Amniotic epithelial cell (primary cell): ENCODE results near the gene PIP5K1A.
"Not testable (repeated sequence)": the region's sequence is repeated elsewhere in the genome, so short reads cannot be mapped to it uniquely, and the experiment has no call there.

Source experiments
- DNase-seq: peaks from one replicate; pipeline ENCODE4 v3.0.0-alpha.2; 2010; ENCODE audit warnings: low read depth

The PIP5K1A gene

DNA sequence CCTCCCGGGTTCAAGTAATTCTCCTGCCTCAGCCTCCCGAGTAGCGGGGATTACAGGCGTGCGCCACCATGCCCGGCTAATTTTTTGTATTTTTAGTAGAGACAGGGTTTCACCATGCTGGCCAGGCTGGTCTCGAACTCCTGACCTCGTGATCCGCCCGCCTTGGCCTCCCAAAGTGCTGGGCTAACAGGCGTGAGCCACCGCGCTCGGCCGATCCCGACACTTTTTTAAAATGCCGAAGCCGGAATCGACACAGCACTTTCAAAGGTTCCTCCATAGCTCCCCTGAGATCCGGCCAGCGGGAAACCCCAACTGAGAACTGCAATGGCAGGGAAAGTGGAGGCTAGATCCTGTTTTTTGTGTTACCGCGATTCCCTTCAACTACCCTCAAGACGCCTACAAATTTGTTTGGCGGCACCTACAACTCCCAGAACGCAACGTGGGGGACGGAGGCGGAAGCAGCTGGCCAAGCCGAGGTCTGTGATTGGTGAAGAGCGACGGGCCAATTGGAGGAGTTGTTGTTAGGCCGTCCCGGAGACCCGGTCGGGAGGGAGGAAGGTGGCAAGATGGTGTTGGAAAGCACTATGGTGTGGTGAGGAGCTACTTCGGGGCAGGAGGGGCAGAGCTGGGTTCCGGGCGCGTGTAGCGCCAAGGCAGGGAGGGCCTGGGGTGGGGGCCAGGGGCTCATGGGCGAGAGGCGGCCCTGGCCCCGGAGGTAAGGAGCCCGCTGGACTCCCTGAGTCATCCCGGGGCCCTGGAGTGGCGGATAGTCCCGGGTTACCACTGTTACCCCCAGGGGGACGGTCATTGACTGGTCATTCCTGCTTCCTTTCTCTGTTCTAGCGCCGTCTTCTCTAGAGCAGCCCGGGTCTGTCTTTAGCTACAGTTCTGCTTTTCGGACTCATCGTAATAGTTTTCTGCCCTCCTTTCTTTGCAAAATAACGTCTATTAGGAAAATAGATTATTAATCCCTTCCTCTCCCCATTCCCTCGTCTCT lies 56.2 kb downstream of the PIP5K1A start, which contains the start of gene PSMD4:
TSS of gene PSMD4 (plus strand) at position 518 of the 997 bp plus-strand sequence. CDS start at position 567, 49 bp downstream.
- DNase-seq, result peak; percentile 96

DNA sequence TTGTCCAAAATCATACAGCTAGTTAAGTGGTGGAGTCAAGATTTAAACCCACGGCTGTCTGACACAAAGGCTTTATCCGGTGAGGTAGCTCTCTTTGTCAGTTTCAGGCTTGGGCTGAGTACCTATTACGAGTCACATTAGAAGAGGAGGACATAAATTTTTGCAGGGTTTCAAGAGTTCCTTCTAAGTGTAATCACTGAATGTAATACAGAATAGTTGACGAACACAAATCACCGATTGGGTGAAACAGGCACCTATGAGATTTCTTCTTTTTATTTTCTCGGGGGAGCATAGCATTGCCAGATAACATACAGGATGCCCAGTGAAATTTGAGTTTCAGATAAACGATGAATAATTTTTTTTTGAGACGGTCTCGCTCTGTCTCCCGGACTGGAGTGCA lies 57.0 kb downstream of the PIP5K1A start:
- no peak for DNase-seq

DNA sequence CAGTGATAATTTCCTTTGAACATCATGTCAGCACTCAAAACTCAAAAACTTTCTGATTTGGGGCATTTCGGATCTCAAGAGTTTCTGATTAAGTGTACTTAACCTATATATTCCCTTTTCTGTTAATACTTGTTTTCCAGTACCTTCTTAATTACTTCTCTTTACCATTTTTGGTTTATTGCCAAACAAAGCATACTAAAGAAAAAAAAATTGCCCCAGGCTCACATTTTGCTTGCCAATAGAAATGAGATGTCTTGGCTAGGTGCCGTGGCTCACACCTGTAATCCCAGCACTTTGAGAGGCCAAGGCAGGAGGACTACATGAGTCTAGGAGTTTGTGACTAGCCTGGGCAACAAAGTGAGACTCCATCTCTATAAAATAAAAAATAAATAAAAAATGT lies 61.0 kb downstream of the PIP5K1A start:
- no peak for DNase-seq

DNA sequence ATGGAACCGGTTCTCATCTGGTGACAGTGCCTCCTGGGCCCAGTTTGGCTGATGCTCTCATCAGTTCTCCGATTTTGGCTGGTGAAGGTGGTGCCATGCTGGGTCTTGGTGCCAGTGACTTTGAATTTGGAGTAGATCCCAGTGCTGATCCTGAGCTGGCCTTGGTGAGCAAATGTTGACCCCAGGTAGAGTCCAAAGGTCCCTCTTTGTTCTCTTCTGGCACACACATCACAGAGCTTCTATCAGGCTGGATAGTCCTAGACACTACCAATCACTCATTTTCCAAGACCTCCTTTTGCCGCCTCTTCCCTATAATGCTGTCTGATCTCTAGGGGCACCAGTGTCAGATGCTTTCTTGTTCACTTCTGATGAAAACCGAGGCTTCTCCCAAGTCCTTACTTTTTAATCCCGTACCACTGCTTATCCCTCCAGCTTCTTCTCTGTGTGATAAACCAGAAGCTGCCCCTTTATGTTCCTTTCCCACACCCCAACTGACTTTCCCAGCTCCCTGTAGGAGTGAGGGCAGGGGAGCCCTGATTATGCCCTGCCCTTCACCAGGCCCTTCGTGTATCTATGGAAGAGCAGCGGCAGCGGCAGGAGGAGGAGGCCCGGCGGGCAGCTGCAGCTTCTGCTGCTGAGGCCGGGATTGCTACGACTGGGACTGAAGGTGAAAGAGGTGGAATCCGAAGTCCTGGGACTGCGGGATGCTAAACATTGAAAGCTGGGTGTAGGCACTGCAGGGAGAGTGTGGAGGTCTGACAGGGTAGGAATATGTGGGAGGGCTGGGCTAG lies 67.3 kb downstream of the PIP5K1A start:
- no peak for DNase-seq

DNA sequence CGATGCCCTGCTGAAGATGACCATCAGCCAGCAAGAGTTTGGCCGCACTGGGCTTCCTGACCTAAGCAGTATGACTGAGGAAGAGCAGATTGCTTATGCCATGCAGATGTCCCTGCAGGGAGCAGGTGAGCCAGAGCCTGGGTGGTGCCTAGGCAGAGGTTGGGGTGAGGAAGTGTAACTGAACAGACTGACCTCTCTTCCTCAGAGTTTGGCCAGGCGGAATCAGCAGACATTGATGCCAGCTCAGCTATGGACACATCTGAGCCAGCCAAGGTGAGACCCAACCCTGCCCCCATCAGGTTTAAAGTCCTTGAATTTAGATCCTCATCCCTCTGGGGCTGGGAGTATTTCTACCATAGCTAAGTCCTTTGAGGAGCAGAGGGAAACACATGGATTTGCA lies 68.0 kb downstream of the PIP5K1A start:
- DNase-seq, result no peak

DNA sequence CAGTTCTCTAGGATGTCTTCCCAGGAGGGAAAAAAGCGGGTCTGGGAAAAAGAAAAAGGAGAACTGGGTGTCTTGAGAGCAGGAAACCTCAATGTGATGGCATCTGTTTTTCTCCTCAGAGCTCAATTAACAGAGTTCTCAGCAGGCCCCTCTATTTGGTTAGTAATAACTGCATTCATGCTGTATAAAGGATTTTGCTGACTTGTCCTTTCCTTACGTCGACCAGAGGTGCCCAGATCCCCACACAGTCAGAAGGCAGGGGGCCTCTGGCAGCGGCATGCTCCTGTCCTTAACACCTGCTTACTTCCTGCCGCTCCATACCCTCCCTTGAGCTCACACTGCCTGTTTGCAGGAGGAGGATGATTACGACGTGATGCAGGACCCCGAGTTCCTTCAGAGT lies 68.5 kb downstream of the PIP5K1A start:
- DNase-seq, result no peak

DNA sequence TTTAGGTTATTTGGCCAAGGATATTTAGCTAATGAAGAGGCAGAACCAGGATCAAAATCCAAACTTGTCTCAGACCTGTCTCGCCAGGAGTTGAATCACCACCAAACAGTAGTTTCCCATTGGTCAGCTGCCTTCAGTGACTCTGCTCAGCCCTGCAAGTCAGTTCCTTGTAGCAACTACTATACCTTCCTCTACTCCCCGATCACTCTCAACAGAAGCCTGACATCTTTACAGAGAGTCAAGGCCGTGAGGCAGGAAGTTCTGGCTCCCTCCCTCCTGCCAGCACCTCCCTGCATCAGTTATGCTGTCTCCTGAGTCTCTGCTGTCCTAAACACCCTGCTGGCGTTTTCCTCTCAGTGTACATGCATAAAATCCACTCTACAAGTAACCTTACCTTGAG lies 69.4 kb downstream of the PIP5K1A start:
- no peak for DNase-seq

DNA sequence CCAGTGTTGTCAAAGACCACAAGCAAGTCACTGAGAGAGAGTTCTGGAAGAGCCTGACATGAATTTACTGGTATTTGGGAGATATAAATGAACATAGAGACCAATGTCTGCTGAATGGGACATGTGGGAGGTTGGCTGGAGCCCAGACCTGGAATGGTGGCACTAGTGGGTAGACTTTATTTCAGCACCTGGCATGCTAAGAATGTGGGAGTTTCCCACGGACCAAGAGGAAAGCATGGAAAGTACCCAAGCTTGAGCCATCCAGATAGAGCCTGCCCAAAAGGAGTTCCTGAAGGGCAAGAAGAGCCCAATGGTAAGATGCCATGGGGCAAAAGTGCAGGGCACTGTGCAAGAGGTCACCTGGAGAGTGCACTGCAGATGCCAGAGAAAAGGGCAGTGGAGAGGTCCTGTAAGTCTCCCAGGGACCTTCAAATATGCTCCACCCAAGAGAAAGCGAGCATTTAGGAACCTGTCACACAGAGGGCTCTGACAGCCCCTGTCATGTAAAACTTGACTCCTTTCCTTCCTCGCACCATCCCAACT lies 75.6 kb downstream of the PIP5K1A start:
- DNase-seq, result no peak

DNA sequence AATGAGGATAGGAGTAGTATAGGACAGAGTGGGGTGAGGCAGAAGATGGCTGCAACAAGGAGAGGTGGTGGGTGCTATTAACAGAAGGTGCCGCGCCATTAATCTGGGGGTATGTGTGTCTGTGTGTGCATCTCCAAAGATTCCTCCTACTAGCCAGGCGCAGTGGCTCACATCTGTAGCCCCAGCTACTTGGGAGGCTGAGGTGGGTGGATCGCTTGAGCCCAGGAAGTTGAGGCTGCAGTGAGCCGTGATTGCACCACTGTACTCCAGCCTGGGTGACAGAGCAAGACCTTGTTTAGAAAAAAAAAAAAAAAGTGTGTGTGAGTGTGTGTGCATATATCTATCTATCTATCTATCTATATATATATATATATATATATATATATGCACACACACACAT lies 77.0 kb downstream of the PIP5K1A start:
- DNase-seq, result not testable (repeated sequence)

DNA sequence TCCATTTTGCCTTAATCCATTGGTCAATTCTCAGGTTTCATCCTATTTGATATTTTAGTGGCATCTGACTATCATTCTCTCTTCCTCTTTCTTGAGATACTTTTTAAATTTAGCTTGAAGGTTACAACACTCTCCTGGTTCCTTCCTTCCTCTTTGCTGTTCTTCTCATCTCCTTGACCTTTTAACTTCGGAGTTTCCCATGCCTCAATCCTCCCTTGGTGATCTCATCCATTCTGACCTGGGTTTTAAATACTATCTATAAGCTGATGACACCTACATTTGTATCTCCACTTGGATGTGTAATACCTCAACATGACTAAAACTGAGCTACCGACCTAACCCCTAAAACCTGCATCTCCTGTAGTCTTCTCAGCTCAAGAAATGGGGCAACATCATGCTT lies 78.9 kb downstream of the PIP5K1A start:
- no peak for DNase-seq

DNA sequence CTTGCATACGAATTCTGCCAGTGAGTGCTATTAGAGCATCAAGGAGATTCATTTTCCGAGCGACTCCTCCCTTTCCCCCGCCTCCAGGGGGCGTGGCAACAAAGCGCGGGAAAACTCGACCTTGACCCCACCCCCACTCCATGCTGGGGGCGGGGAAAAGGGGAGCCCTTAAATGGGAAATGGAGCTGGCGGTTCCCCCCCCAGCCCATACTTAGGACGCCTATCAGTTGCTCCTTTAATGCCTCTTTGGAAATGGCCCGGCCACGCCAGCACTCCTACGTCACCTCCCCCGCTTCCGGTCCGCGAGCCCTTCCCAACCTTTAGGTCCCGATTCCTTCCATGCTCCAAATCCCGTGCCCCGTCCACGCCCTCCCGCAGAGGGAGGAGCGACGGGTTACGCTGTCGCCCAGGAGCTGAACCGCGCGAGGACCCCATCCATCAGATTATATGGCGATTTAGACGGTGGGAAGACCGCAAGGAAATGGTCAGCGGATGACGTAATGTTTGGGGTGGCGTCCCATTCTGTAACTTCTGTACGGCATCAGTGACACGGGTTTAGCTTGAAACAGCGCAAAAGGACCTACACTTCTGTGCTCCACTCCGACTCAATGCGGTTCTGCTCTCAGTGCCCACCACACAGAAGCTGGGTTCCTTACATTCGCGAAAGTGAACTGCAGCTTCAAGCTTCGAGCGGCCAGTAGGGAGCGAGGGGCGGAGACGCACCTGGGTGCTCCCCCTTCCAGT lies 83.0 kb downstream of the PIP5K1A start:
- DNase-seq, result peak; percentile 96

DNA sequence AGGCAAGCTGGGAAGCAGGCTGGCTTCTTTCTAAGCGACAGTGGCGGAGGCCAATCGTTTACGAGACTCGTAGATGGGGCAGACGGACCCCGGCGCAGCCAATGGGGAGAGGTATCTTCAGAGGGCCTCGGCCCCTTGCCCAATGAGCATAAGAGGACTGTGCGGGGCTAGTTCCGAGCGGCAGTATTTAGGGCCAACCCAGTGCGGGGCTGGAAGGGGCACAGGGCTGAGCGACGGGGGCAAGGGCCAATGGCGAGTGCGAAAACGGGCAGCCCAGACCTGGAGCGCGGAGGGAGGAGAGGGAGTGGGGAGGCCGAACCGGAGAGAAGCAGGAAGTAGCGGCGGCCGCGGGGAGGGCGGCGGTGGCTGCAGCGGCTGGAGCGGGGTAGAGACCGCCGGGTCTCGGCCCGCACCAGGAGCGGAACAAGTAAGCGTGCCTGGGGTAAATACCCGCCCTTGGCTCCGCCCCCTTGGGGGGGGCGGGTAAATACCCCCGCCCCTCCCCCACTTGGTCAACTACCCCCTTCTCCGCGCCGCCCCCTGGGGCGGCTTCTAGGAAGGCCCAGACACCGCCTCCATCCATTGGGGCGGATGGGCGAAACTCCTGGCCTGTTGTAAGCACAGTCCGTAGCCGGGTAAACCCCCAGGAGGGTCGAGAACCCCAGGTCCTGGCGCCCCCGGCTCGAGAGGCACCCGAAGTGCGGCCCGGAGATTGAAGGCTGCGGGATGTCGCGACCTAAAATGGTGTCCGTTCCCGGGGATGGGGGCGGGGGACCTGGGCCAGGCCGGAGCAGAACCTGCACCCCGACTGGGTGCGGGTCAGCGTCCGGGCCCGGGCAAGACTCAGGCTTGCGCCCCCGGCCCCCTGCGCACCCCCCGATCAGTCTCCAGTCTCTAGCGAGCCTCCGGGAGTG lies 83.9 kb downstream of the PIP5K1A start, which contains the start of gene ZNF687:
TSS of gene ZNF687 (plus strand) at position 331 of the 914 bp plus-strand sequence. CDS start 3,993 bp downstream, outside the sequence.
- peak; percentile 100 for DNase-seq

DNA sequence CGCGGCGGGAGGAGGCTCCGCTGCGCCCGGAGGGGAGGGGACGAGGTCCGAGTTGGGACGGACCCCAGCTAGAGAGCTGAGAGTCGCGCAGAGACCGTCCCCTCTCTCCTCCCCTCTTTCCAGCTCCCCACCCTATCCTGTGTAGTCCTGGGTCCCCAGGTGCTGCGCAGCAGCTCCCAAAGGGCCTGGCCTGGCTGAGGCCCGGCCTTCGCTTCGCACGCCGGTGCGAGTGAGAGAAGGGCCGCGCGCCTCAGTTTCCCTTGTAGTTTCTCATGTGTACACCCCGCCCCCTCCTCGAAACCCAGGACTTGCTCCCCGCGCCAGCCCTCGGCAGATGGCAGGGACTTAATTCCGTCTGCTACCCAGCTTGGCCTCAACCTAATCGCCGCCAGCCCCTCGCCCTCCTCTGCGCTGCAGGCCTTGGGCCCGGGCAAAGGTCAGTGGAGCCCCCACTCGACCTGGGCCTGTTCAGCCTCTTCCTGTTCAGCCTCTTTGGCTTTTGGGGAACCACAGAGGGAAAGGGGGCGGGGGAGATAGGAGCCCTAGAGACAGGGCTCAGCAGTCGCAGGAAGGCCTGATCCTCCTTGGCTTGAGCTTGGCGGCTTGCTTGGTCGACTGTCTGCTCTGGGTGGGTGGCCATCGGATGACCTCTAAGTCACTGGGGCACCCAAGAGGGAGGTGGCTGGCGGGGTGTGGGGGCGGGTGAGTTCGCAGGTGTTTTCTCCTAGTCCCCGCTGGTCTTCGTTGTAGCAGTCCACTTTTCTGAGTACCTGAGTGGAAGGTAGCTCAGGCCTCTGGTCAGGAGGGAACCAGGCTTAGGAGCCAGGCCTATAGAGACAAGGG lies 84.8 kb downstream of the PIP5K1A start:
- no peak for DNase-seq

DNA sequence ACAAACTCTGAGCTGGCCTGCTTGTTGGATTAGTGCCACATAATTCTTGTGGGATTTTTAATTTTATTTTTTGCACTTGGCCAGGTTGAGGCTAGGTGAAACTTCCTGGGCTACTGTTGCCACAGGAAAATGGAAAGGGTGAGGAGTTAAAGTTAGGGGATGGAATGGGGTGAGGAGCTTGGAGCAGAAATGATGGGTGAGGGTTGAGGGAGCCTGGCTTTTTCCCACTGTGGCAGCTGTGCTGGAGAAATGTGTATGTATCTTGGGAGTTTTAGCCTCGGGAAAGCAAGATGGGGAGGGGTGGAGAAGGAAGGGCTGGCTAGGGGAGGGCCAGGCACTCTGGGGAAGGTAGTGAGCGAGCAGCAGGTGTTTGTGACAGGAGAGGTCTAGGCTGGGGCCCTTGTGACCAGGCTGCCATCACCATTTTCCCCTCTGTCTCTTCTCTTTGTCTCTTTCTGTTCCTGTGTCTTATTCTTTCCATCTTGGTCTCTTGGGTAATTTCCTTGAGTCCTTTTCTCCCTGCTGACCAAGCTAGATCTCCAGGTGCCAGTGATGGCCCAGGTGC lies 85.7 kb downstream of the PIP5K1A start:
- no peak for DNase-seq

DNA sequence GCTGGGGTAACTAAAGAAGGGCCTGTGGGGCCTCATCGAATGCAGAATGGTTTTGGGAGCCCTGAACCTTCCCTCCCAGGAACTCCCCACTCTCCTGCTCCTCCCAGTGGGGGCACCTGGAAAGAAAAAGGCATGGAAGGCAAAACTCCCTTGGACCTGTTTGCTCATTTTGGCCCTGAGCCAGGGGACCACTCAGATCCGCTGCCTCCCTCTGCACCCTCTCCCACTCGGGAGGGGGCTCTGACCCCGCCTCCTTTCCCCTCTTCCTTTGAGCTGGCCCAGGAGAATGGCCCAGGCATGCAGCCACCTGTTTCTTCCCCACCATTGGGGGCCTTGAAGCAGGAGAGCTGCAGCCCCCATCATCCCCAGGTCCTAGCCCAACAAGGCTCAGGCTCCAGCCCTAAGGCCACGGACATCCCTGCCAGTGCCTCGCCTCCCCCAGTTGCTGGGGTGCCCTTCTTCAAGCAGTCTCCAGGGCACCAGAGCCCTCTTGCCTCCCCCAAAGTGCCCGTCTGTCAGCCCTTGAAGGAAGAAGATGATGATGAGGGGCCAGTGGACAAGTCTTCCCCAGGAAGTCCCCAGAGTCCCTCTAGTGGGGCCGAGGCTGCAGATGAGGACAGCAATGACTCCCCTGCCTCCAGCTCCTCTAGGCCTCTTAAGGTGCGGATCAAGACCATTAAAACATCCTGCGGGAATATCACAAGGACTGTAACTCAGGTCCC lies 88.4 kb downstream of the PIP5K1A start:
- DNase-seq, result no peak

DNA sequence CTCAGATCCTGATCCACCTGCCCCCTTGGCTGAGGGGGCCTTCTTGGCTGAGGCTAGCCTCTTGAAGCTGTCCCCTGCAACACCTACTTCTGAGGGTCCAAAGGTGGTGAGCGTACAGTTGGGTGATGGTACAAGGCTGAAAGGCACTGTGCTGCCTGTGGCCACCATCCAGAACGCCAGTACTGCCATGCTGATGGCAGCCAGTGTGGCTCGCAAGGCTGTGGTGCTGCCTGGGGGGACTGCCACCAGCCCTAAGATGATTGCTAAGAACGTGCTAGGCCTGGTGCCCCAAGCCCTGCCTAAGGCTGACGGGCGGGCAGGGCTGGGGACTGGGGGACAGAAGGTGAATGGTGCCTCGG lies 89.0 kb downstream of the PIP5K1A start:
- no peak for DNase-seq

DNA sequence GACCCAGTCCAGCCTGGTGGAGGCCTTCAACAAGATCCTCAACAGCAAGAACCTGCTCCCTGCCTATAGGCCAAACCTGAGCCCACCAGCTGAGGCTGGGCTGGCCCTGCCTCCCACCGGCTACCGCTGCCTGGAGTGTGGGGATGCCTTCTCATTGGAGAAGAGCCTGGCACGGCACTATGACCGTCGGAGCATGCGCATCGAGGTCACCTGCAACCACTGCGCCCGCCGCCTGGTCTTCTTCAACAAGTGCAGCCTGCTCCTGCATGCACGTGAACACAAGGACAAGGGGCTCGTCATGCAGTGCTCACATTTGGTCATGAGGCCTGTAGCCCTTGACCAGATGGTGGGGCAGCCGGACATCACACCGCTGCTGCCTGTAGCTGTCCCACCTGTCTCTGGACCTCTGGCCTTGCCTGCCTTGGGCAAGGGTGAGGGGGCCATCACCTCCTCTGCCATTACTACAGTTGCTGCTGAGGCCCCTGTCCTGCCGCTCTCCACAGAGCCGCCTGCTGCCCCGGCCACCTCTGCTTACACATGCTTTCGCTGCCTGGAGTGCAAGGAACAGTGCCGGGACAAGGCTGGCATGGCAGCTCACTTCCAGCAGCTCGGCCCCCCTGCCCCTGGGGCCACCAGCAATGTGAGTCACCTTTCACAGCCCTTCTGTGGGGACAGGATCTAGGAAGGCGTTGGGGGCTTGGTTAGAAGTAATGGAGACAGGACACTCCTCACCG lies 89.6 kb downstream of the PIP5K1A start:
- DNase-seq, result no peak

DNA sequence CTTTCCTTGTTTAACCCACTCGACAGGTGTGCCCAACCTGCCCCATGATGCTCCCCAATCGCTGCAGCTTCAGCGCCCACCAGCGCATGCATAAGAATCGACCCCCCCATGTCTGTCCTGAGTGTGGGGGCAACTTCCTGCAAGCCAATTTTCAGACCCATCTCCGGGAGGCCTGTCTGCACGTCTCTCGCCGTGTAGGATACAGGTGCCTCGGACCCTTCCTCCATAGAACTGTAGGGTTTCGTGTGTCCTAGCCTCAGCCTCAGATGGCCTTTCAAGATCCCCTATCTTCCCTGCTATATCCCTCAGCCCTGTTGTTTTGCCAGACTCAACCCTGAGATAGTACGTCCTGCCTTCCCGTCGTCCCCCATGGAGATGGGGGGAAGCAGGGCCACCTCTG lies 90.2 kb downstream of the PIP5K1A start:
- no peak for DNase-seq
